HL-60 (cell line): Measurements from ENCODE around the gene CACNA1C.

Source experiments
- DNase-seq, 2 experiments: peaks; one replicate each; pipeline ENCODE4 v3.0.0-alpha.2; 2010 to 2020; ENCODE audit warnings: low read depth in 1 of 2, low spot score in 1 of 2
- H3K27ac ChIP-seq: fragments of 250-450 bp; sonication (Bioruptor Pico); replicated peaks from 2 replicates; pipeline ENCODE4 v1.5.1; 2020; ENCODE audit warnings: mild to moderate bottlenecking, moderate library complexity
- H3K27me3 ChIP-seq: fragments of 250-450 bp; sonication (Bioruptor Pico); 2 replicates; pipeline ENCODE4 v1.5.1; 2021; ENCODE audit warnings: mild to moderate bottlenecking, moderate library complexity; ENCODE audit not compliant: insufficient read depth, poor library complexity, severe bottlenecking
- H3K4me3 ChIP-seq: replicated peaks from 2 replicates; pipeline ENCODE4 v1.5.1; 2011; ENCODE audit warnings: mild to moderate bottlenecking, control low read depth, low read length; ENCODE audit not compliant: insufficient read depth
- GABPA ChIP-seq: IDR thresholded peaks from 2 replicates; pipeline ENCODE4 v1.6.1; 2012; ENCODE audit warnings: low read depth
- POLR2AphosphoS5 ChIP-seq: IDR thresholded peaks from 2 replicates; pipeline ENCODE4 v1.6.1; 2012; ENCODE audit warnings: low read depth
- REST ChIP-seq: IDR thresholded peaks from 2 replicates; pipeline ENCODE4 v1.6.1; 2012; ENCODE audit warnings: low read depth; ENCODE audit not compliant: insufficient replicate concordance
- SPI1 ChIP-seq: IDR thresholded peaks from 2 replicates; pipeline ENCODE4 v1.6.1; 2012; ENCODE audit warnings: low read depth, mild to moderate bottlenecking, borderline replicate concordance
- TF ChIP-seq, protein P1 (sequence below): IDR thresholded peaks from one replicate; pipeline ENCODE4 v1.5.1; 2011; ENCODE audit warnings: low read length, control low read depth, inconsistent platforms; ENCODE audit not compliant: insufficient read depth

CACNA1C gene

DNA sequence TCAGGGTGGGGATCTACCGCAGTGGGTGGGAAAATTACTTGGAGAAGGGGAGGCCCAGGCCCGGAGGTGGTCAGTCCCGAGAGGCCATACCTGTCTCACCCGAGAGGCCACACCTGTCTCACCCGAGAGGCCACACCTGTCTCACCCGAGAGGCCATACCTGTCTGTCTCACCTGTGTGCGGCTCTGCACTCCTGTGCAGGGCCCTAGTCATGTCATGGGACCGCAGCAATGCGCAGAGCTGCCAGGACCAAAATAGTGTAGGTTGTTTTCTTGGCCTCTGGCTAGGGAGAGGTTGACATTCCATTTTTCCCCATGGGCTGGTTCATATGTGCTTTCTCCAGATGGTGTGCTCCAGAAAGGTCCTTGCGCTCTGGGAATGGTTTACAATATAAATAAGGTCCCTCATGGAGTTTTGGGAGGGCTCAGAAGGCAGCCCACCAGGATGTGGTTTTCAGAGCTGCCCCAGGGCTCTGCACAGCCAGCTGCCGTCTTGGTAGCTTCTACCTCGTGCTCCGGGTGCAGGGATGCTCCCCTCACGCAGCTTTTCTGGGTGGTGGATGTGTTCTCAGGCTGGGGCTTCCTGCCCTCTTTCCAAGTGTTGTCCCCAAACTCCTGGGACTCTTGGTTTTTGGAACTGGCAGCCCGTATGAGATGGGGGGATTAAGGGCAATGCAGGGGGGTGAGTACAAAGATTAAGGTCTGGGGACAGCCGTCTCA lies 58.2 kb downstream of the CACNA1C start:
- Histone ChIP-seq H3K27ac (no peak overlapping the region), H3K4me3 (no peak overlapping the region), H3K27me3 (no peaks in the 10 kb centered on the region)
- TF ChIP-seq REST (no peak), GABPA (no peak), POLR2AphosphoS5 (no peak)
- DNase-seq: no peak

- no peaks in the 10 kb centered on the region for H3K27me3 ChIP-seq
- TF ChIP-seq GABPA (no peak), SPI1 (no peak), POLR2AphosphoS5 (no peak), REST (no peak)
- TF ChIP-seq, protein P1, sequence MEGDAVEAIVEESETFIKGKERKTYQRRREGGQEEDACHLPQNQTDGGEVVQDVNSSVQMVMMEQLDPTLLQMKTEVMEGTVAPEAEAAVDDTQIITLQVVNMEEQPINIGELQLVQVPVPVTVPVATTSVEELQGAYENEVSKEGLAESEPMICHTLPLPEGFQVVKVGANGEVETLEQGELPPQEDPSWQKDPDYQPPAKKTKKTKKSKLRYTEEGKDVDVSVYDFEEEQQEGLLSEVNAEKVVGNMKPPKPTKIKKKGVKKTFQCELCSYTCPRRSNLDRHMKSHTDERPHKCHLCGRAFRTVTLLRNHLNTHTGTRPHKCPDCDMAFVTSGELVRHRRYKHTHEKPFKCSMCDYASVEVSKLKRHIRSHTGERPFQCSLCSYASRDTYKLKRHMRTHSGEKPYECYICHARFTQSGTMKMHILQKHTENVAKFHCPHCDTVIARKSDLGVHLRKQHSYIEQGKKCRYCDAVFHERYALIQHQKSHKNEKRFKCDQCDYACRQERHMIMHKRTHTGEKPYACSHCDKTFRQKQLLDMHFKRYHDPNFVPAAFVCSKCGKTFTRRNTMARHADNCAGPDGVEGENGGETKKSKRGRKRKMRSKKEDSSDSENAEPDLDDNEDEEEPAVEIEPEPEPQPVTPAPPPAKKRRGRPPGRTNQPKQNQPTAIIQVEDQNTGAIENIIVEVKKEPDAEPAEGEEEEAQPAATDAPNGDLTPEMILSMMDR: no peak
- DNase-seq: no peak
- no peak overlapping the region for H3K4me3 ChIP-seq
- H3K27ac ChIP-seq: no peak overlapping the region
Measured at GRCh38 chr12:2111826-2112225, 59.0 kb downstream of the CACNA1C start.

GRCh38 chr12:2112401-2112800 lies 59.6 kb downstream of the CACNA1C start:
- H3K4me3 ChIP-seq: no peak overlapping the region
- no peak for DNase-seq
- no peak overlapping the region for H3K27ac ChIP-seq
- TF ChIP-seq, protein P1: no peak
- TF ChIP-seq GABPA (no peak), REST (no peak), SPI1 (no peak), POLR2AphosphoS5 (no peak)
- H3K27me3 ChIP-seq: no peaks in the 10 kb centered on the region
